Common myeloid progenitor, CD34-positive (primary cell): ENCODE measurements around the gene CSAD.
A peak's percentile ranks its signal among the peaks of the same experiment; 100 is the strongest.
"Not testable (repeated sequence)": the region's sequence is repeated elsewhere in the genome, so short reads cannot be mapped to it uniquely, and the experiment has no call there.

Experiments
- CTCF ChIA-PET: fragments of 350-600 bp; sonication (Branson Sonifier 250); formaldehyde crosslinking; loops from one replicate; lab custom pipeline; 2021; ENCODE audit warnings: antibody characterized with exemption; lab: Charles Lee
- POLR2A ChIA-PET: fragments of 350-600 bp; sonication (Branson Sonifier 250); formaldehyde crosslinking; loops from one replicate; lab custom pipeline; 2021; ENCODE audit warnings: antibody characterized with exemption; lab: Charles Lee
- DNase-seq, 3 donors: peaks; one replicate each; pipeline versions ENCODE4 v3.0.0 to v3.0.0-alpha.2; 2013
- H3K27ac ChIP-seq, 2 experiments: 1 replicate in 1 of 2; 2 replicates in 1 of 2; pipeline ENCODE4 v1.7.0; 2013; ENCODE audit warnings: inconsistent platforms in 2 of 2, low read length in 2 of 2, mild to moderate bottlenecking in 2 of 2, low read depth in 1 of 2, moderate library complexity in 1 of 2; ENCODE audit not compliant: severe bottlenecking in 2 of 2, insufficient read depth in 1 of 2, poor library complexity in 1 of 2
- H3K27me3 ChIP-seq, 5 experiments: replicated peaks in 2 of 5; 1 replicate in 3 of 5; 2 replicates in 2 of 5; pipeline versions ENCODE4 v1.6.1 to v1.7.0; 2013; ENCODE audit warnings: low read length in 4 of 5, mild to moderate bottlenecking in 2 of 5, moderate library complexity in 2 of 5, inconsistent platforms in 1 of 5; ENCODE audit not compliant: insufficient read depth in 5 of 5, control insufficient read depth in 4 of 5
- H3K36me3 ChIP-seq, 4 experiments: 1 replicate in 2 of 4; 2 replicates in 2 of 4; pipeline versions ENCODE4 v1.6.1 to v1.7.0; 2013; ENCODE audit warnings: low read length in 3 of 4, control low read depth in 1 of 4, mild to moderate bottlenecking in 1 of 4; ENCODE audit not compliant: control insufficient read depth in 4 of 4, insufficient read depth in 4 of 4
- H3K4me1 ChIP-seq, 4 experiments: 1 replicate in 3 of 4; 2 replicates in 1 of 4; pipeline versions ENCODE4 v1.6.1 to v1.7.1; 2013; ENCODE audit warnings: low read length in 3 of 4, mild to moderate bottlenecking in 3 of 4, control low read depth in 1 of 4, inconsistent platforms in 1 of 4, moderate library complexity in 1 of 4; ENCODE audit not compliant: control insufficient read depth in 4 of 4, insufficient read depth in 4 of 4; ENCODE audit errors: control extremely low read depth in 1 of 4
- H3K4me3 ChIP-seq, 7 experiments: 1 replicate in 4 of 7; 2 replicates in 3 of 7; pipeline versions ENCODE4 v1.5.1 to v1.7.0; 2013; ENCODE audit warnings: mild to moderate bottlenecking in 7 of 7, low read length in 6 of 7, moderate library complexity in 6 of 7, inconsistent platforms in 2 of 7, low read depth in 2 of 7, control low read depth in 1 of 7; ENCODE audit not compliant: insufficient read depth in 4 of 7, control insufficient read depth in 1 of 7; ENCODE audit errors: extremely low read depth in 1 of 7
- H3K9me3 ChIP-seq, 5 experiments: 1 replicate in 4 of 5; 2 replicates in 1 of 5; pipeline versions ENCODE4 v1.6.1 to v1.7.1; 2013; ENCODE audit warnings: low read length in 4 of 5, mild to moderate bottlenecking in 2 of 5, inconsistent platforms in 1 of 5, low read depth in 1 of 5, moderate library complexity in 1 of 5; ENCODE audit not compliant: control insufficient read depth in 4 of 5, insufficient read depth in 2 of 5; ENCODE audit errors: control extremely low read depth in 1 of 5
- WGBS: methylation state at CpG from one replicate; pipeline ENCODE4 v1.1.5; 2013; ENCODE audit not compliant: insufficient coverage; 5-methylcytosine and 5-hydroxymethylcytosine counted together

Gene CSAD

GRCh38 chr12:53205747-53206419 is 25.2 kb upstream of the CSAD start:
- Histone ChIP-seq H3K9me3 (no peaks in the 10 kb centered on the region), H3K36me3 (peaks cover 0 to 1% (median 0%) of the 10 kb centered on the region in 4 experiments), H3K4me1 (peaks cover 12 to 64% (median 40%) of the 10 kb centered on the region in 4 experiments), H3K4me3 (no peak overlapping the region), H3K27me3 (no peaks in the 10 kb centered on the region), H3K27ac (no peak overlapping the region)
- WGBS = 93% methylated on average over 6 of the region's 7 CpGs
- ChIA-PET CTCF (interaction anchor here (0.6 to 18.0 kb wide), 10 partner anchors 5 to 64 kb away, joined by 3 to 299 read pairs (median 3); partner anchors contain the start of genes ESPL1 and ITGB7), POLR2A (no interaction called here)
- no peak for DNase-seq

GRCh38 chr12:53204351-53204750 is 23.6 kb upstream of the CSAD start:
- ChIA-PET CTCF (interaction anchor here (1.0 to 12.3 kb wide), 4 partner anchors 7 to 76 kb away, joined by 3 to 160 read pairs (median 3); partner anchors contain the start of gene ITGB7), POLR2A (no interaction called here)
- Histone ChIP-seq H3K9me3 (no peaks in the 10 kb centered on the region), H3K27ac (no peak overlapping the region), H3K36me3 (no peaks in the 10 kb centered on the region), H3K4me3 (no peak overlapping the region), H3K27me3 (no peaks in the 10 kb centered on the region), H3K4me1 (peaks cover 17 to 63% (median 43%) of the 10 kb centered on the region in 4 experiments)
- DNase-seq = no peak
- WGBS = no CpG with 5 or more reads among the region's 1 CpG

- CTCF ChIA-PET = interaction anchor here (1.2 to 12.3 kb wide), 4 partner anchors 9 to 96 kb away, joined by 3 to 160 read pairs (median 4); partner anchors contain the start of gene ITGB7
- H3K27me3 ChIP-seq, DNase-seq, H3K27ac ChIP-seq, H3K36me3 ChIP-seq, H3K9me3 ChIP-seq, H3K4me3 ChIP-seq, POLR2A ChIA-PET: not testable (repeated sequence)
- 95% methylated on average over 3 of the region's 7 CpGs for WGBS
- peaks cover 12 to 63% (median 46%) of the 10 kb centered on the region in 4 experiments for H3K4me1 ChIP-seq
Observed at GRCh38 chr12:53202316-53202715, 21.6 kb upstream of the CSAD start.

DNA sequence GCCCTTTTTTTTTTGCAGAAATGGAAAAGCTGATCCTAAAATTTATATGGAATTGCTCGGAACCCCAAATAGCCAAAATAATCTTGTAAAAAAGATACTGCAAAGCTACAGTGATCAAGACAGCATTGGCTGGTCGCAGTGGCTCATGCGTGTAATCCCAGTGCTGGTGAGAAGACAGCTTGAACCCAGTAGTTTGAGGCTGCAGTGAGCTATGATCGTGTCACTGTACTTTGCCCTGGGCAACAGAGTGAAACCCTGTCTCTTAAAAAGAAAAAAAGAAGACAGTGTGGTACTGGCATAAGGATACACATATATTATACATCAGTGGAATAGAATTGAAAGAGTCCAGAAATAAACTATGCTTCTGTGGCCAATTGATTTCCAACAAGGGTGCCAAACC is 20.9 kb upstream of the CSAD start:
- CTCF ChIA-PET = interaction anchor here (0.6 to 12.3 kb wide), 5 partner anchors 9 to 97 kb away, joined by 3 to 160 read pairs (median 3); partner anchors contain the start of gene ITGB7
- no peaks in the 10 kb centered on the region for H3K9me3 ChIP-seq
- no peak overlapping the region for H3K4me3 ChIP-seq
- no peak for DNase-seq
- POLR2A ChIA-PET = no interaction called here
- peaks cover 9 to 57% (median 42%) of the 10 kb centered on the region in 4 experiments for H3K4me1 ChIP-seq
- peak overlapping the region in 1 of 2 experiments; percentile 49 for H3K27ac ChIP-seq
- H3K27me3 ChIP-seq = no peaks in the 10 kb centered on the region
- peaks cover 0 to 5% (median 0%) of the 10 kb centered on the region in 4 experiments for H3K36me3 ChIP-seq
- 100% methylated on average over 3 of the region's 4 CpGs for WGBS

GRCh38 chr12:53201177-53201541 is 20.4 kb upstream of the CSAD start:
- ChIA-PET CTCF (interaction anchor here (1.0 to 12.3 kb wide), 6 partner anchors 10 to 97 kb away, joined by 3 to 160 read pairs (median 3); partner anchors contain the start of gene ITGB7), POLR2A (no interaction called here)
- Histone ChIP-seq H3K36me3 (peaks cover 0 to 5% (median 0%) of the 10 kb centered on the region in 4 experiments), H3K27ac (peak overlapping the region in 1 of 2 experiments; percentile 49), H3K9me3 (no peaks in the 10 kb centered on the region), H3K4me1 (peaks cover 9 to 52% (median 40%) of the 10 kb centered on the region in 4 experiments), H3K4me3 (no peak overlapping the region), H3K27me3 (no peaks in the 10 kb centered on the region)
- no peak for DNase-seq
- WGBS = 70% methylated on average over 1 of the region's 1 CpG

- peak in 2 of 3 donors; percentile 40 to 57 for DNase-seq
- peaks cover 9 to 47% (median 39%) of the 10 kb centered on the region in 4 experiments for H3K4me1 ChIP-seq
- POLR2A ChIA-PET = no interaction called here
- WGBS = 46% methylated on average over 10 of the region's 10 CpGs
- H3K27me3 ChIP-seq = no peaks in the 10 kb centered on the region
- H3K27ac ChIP-seq = peak overlapping the region in 1 of 2 experiments; percentile 49
- peaks cover 0 to 5% (median 0%) of the 10 kb centered on the region in 4 experiments for H3K36me3 ChIP-seq
- H3K4me3 ChIP-seq = no peak overlapping the region
- no peaks in the 10 kb centered on the region for H3K9me3 ChIP-seq
- CTCF ChIA-PET = interaction anchor here (1.0 to 12.3 kb wide), 8 partner anchors 11 to 98 kb away, joined by 3 to 160 read pairs (median 3); partner anchors contain the start of gene ITGB7
Observed at GRCh38 chr12:53200458-53201176, 19.9 kb upstream of the CSAD start.
